Stimulated activated CD4-positive, alpha-beta T cell treated with anti-CD3 and anti-CD28 coated beads, Interleukin-12 subunit alpha, Interleukin-12 subunit beta, amount 100 ng/mL, for 4 hours (primary cell): Measurements from ENCODE around the gene RPP25L.
A peak's percentile ranks its signal among the peaks of the same experiment; 100 is the strongest.

Experiments
- DNase-seq: peaks from one replicate; pipeline ENCODE4 v3.0.0-alpha.2; 2020

Gene RPP25L

DNA sequence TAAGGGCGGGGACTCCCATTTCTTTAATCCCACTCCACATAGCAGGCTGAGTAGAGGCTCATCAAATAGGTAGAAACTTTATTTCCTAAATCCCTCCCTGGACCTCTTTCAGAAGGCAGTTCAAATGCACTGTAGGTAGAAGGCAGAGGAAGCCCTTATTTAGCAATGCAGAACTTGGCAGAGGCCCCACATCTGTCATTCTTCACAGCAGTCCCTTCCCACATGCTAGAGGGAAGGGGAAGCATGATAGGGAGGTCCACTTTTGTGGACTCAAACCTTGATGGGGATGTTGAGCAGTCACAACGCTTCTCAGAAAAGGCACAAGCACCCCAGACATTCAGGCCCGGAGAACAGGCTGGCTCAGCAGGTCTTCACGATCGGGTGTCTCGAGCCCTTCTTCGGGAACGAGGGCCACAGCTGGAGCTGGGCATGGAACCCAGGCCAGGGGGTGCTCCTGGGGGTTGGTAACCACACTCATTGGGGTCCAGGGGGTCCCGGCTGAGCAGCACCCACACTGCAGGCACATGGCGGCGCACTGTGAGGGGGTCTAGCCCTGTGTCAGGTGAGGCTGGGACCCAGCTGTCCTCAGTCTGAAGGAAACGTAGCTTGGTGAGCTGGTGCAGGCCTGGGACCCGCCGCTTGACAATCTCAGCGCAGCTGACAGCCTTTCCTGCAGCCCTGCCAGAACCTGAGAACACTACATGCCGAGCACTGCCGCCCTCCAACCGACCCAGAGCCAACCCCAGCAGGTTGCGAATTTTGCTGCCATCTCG is 1.3 kb downstream of the RPP25L start:
- DNase-seq = no peak

- DNase-seq = no peak
Observed at GRCh38 chr9:34607331-34607730, 4.6 kb downstream of the RPP25L start.

DNA sequence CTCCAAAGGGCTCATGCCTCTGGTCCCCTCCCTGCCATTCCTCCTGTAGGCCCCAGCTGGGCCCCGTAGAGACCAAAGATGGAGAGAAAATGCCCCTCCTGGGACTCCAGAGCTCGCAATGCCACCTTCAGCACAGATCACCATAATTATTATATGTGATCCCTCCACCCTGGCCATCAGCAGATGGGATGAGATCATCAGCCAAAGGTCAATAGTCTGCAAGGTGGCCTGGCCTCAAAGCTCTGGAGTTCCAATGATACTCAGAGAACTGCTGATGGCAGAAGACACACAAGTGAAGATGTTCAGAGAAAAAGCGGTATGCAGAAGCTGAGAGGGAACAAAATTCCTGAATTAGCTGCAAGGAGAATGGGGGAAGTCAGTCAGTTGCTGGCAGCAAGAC is 5.0 kb downstream of the RPP25L start:
- no peak for DNase-seq

- DNase-seq = no peak
Observed at GRCh38 chr9:34606190-34606589, 5.7 kb downstream of the RPP25L start.

- peak; percentile 79 for DNase-seq
Observed at GRCh38 chr9:34603610-34604231, 8.2 kb downstream of the RPP25L start.

- DNase-seq = no peak
Observed at GRCh38 chr9:34601937-34602573, 9.8 kb downstream of the RPP25L start.

- DNase-seq = no peak
Observed at GRCh38 chr9:34600908-34601307, 11.0 kb downstream of the RPP25L start.

DNA sequence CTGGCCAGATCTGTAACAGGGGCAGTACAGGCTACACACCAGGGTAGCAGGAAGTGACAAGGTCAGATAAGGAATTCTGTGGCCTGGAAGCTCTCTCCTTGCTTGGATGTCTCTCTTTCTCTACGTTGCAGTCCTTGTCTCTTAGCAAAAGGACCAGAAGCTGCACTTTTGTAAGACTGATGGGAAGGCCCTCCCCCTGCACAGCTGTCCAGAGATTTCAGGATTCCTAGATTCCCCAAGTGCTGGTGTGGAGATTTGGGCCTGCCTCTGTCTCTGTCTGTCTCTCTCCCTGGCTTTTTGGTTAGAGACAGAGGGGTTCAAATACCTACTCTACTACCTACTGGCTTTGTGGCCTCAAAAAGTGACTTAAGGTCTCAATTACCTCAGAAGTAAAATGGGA is 12.4 kb downstream of the RPP25L start:
- no peak for DNase-seq

- no peak for DNase-seq
Observed at GRCh38 chr9:34594177-34594576, 17.7 kb downstream of the RPP25L start.

DNA sequence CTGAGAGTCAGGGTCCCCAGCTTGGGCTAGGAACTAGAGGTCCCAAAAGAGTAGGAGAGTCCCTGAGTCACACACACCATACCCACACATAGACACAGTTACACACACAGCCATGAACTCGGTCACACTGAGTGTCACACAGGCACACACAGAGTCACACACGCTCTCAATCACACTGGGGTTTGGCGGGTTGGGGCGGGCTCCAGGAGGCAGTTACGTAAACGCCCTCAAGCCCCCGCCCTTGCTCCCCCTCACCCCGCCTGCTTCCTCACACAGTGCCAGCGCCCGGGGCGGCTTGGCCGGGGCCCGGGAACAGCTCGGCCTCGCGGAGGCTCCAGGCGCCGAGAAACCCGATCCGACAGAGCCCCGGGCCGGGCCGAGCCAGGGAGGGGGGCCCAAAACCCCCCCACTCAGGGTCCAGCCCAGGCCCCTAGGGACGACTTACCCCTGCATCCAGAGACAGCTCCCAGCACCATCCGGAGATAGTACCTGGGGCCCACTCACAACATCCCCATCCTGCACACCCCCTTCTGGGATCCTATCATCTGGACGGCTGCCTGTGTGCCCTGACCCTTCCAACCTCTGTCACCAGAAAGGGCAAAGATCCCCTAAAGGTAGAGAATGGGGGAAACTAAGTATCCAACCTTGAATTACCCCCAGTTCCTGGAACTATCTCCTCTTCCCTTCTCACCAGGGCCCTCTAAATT is 18.8 kb downstream of the RPP25L start:
- DNase-seq = no peak

DNA sequence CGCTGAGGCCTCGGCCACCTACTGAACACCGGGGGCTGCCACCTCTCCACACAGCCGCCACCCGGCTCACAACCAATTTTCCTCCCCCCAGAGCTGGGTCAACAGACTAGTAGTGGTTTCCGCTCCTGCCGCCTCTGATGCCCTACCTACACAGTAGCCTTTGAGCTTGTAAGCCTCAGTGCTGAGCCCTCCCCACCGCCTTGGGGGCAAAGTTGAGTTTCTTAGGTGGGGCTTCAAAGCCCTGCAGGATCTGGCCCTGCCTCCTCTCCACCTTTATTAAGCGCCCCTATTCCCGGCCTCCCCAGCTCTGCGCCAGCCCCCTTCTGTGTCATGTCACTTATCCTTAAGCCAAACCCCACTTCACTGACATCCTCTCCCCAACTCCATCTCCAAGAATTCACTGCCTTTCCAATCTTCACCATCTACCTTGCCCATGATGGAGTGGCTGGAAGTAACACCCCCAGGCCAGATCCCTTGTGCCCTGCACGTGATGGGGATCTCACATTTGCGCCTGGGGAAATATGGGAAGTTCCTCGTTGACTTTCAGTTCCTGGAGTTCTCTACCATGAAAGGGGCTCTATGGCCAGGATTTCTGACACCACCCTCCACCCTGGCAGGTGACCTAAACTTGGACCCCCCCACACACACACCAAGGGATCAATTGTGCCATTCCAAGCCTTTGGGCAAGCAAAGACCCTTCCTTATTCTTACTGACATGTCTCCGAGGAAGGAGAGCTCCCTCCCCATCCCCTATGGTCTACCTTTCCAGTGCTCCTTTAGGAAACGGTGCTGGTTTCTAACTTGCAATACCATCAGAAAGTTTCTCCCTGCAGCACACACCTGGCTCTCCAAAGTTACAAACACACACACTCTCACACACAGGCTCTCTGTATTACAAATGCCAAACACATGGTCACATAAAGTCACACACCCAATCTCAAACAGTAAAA is 19.7 kb downstream of the RPP25L start:
- DNase-seq = no peak

DNA sequence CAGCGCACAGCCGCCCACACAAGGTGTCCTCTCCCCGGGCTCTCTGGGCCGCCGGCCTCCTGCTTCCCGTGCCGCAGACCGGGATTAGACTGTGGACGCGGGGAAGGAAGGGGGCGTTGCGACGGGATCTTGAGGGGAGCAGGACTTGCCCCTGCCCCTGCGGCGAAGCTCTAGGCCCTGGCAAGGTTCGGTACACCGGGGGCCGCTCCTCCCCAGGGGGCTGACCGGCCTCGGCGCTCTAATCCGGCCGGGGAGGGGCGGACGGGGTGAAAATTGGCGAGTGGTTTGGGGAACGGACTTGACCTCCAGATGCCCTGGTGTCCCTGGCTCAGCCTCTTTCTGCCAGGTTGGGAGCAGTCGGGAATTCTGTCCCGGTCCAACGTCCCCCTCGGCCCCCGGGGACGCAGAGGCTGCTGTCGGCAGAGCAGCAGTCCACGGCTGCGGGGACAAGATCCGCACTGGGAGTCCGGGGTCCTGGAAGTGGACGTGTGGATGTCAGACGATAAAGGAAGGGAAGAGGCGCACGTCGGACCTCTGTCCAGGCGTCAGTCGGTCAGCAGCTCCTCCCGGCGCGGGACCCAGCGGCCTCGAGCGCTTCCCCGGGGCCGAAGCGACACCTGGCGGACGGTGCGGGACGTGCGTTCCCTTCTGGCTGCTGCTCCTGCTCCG is 20.5 kb downstream of the RPP25L start:
- DNase-seq = peak; percentile 81

- no peak for DNase-seq
Observed at GRCh38 chr9:34590381-34591247, 21.3 kb downstream of the RPP25L start.

- peak; percentile 23 for DNase-seq
Observed at GRCh38 chr9:34589636-34590380, 22.1 kb downstream of the RPP25L start, which contains the start of gene CNTFR. TSS of gene CNTFR (minus strand) at chr9:34589724. CDS start at chr9:34568981, 20,743 bp downstream.

GRCh38 chr9:34588671-34589635 is 22.9 kb downstream of the RPP25L start:
- DNase-seq = no peak

DNA sequence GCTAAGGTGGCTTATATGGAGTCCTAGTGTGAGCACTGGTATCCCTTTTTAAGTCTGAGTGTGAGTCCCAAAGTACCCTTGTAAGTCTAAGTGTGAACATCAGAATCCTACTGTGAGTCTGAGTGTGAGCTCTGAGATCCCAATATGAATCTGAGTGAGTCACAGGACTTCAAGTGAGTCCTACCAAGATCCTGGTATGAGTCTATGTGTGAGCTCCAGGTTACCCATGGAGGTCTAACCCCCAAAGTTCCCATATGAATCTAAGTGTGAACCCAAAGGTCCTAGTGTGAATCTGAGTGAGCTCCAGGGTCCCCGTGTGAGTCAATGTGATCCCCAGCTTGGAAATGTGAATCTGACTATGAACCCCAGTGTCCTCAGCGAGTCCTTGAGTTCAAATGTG is 24.6 kb downstream of the RPP25L start:
- DNase-seq = no peak

DNA sequence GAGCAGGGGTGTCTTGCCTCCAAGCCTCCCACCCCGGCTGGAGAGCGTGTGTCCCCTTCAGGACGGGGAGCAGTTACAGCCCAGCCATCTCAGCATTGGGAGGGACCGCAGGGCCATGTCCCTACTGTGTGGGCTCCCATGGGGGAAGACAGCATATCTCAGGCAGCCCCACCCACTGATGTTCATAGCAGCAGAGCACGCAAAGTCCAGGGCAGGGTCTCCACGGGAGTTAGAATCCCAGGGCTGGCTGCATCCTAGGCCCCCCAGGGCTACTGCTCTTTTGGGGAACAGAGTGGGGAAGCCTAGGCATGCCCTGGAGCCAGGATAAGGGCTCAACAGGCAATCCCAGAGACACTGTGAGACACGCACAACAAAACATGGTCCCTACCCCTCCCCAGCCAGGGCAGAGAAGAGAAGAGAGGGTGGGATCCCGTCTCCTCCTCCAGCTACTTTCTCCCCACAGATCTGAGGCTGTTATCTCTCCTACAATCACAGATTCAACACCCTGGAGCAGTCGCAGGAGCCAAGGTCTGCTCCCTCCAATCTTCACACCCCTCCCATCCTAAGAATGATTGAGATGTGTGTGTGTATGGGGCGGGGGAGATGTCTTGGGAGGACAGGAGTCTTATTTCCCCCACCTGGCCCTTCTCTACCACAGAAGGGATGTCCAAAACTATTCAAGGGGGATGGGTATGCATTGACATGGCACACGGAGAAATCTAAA is 25.8 kb downstream of the RPP25L start:
- no peak for DNase-seq

DNA sequence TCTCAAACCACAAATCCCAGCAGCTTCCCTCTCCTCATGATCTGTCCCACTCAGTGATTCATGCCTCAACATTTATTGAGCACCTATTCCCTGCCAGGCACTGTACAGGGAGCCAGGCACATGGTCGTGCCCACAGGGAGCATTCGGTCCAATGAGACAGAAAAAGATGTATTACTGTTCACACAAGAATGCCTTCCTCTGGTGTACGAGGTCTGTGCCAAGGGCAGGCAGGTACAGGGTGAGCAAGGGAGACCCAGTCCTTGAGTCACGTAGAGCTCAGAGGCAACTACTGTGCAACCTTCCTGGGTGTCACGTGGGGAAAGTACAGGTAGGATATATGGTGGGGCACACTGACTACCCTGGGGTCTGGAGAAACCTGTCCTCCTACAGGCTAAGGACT is 26.9 kb downstream of the RPP25L start:
- no peak for DNase-seq
